H1 (cell line): ENCODE measurements around the gene PDGFRA. TPM values are rescaled to one million over a fixed set of nuclear protein-coding genes. Genes with fewer than 3 reads are reported as not detected.
A peak's percentile ranks its signal among the peaks of the same experiment; 100 is the strongest.

ENCODE experiments used
- CHD7 ChIP-seq: fragments of 300-600 bp; sonication (generic); IDR thresholded peaks from 2 replicates; pipeline ENCODE4 v1.7.1; 2012; ENCODE audit warnings: low read length, moderate library complexity, mild to moderate bottlenecking, inconsistent platforms; ENCODE audit not compliant: insufficient replicate concordance
- CTBP2 ChIP-seq: IDR thresholded peaks from 2 replicates; pipeline ENCODE4 v1.7.0; 2011; ENCODE audit warnings: borderline replicate concordance, mild to moderate bottlenecking, moderate library complexity, mixed read lengths, low read length; ENCODE audit not compliant: insufficient read depth, insufficient read length
- EZH2 ChIP-seq: fragments of 200-600 bp; sonication (generic); IDR thresholded peaks from 2 replicates; pipeline ENCODE4 v1.7.1; 2012; ENCODE audit warnings: low read depth, mild to moderate bottlenecking, moderate library complexity, low read length, inconsistent platforms; ENCODE audit not compliant: severe bottlenecking
- JUN ChIP-seq: IDR thresholded peaks from 2 replicates; pipeline ENCODE4 v1.6.1; 2011; ENCODE audit warnings: low read depth, mild to moderate bottlenecking, improper control_type of control experiment, low read length
- KDM4A ChIP-seq: IDR thresholded peaks from one replicate; pipeline ENCODE4 v1.7.1; 2012; ENCODE audit warnings: low read depth, mild to moderate bottlenecking, moderate library complexity, low read length, inconsistent platforms; ENCODE audit not compliant: severe bottlenecking
- RNF2 ChIP-seq: fragments of 200-900, 300-1000 bp; sonication (generic); IDR thresholded peaks from 2 replicates; pipeline ENCODE4 v1.7.1; 2016; ENCODE audit warnings: borderline replicate concordance, low read depth, mild to moderate bottlenecking, antibody characterized with exemption, low read length; ENCODE audit not compliant: poor library complexity, severe bottlenecking; ENCODE audit errors: missing control alignments
- SP1 ChIP-seq: IDR thresholded peaks from 2 replicates; pipeline ENCODE4 v1.6.1; 2011; ENCODE audit warnings: low read depth, low read length
- polyA plus RNA-seq, 7 experiments: library from polyadenylated mRNA; depleted of rRNA in 3 of 7; stranded (reverse) in 5 of 7; unstranded in 2 of 7; fragments of >200 nt in 5 of 7; fragments of 200-250 nt in 2 of 7; gene quantifications; 1 replicate in 5 of 7; 2 replicates in 1 of 7; 4 replicates in 1 of 7; pipeline versions ENCODE4 v1.2.1 to v1.2.3, GENCODE V29; 2011 to 2013; ENCODE audit warnings: missing spikeins in 2 of 7, mixed read lengths in 2 of 7
- total RNA-seq: library from RNA; stranded (reverse); fragmentation: NEBNext Ultra II Directional; extraction: Animal tissue kit (Norgen Biotek cat#: 25700); gene quantifications from 2 replicates; pipeline ENCODE4 v1.2.1, GENCODE V29; 2021

PDGFRA gene
- total and polyA plus RNA-seq, 2 of the 8 experiments (the other 6 are each of a cell fraction or from before 2014, with no cell fraction given), result 1.4 to 3.4 TPM

- TF ChIP-seq CHD7 (no peak), KDM4A (peak; percentile 32), JUN (no peak), CTBP2 (peak; percentile 32), EZH2 (peak; percentile 87), RNF2 (peak; percentile 50), SP1 (no peak)
Observed at GRCh38 chr4:54230484-54231418, 1.7 kb downstream of the PDGFRA start (continued).
